Fibroblast of lung (primary cell): Measurements from ENCODE around the gene KMT5C.

Experiments
- EZH2 ChIP-seq: IDR thresholded peaks from 2 replicates; pipeline ENCODE4 v1.5.1; 2012; ENCODE audit warnings: low read length, control low read depth, mild to moderate bottlenecking; ENCODE audit errors: missing control alignments
- TF ChIP-seq, protein P1 (sequence below), 2 donors: IDR thresholded peaks in 1 of 2; conservative IDR thresholded peaks in 1 of 2; 1 replicate in 1 of 2; 2 replicates in 1 of 2; pipeline ENCODE4 v1.5.1; 2011 to 2012; ENCODE audit warnings: low read length in 2 of 2, control low read depth in 1 of 2, inconsistent platforms in 1 of 2, low read depth in 1 of 2, mild to moderate bottlenecking in 1 of 2

DNA sequence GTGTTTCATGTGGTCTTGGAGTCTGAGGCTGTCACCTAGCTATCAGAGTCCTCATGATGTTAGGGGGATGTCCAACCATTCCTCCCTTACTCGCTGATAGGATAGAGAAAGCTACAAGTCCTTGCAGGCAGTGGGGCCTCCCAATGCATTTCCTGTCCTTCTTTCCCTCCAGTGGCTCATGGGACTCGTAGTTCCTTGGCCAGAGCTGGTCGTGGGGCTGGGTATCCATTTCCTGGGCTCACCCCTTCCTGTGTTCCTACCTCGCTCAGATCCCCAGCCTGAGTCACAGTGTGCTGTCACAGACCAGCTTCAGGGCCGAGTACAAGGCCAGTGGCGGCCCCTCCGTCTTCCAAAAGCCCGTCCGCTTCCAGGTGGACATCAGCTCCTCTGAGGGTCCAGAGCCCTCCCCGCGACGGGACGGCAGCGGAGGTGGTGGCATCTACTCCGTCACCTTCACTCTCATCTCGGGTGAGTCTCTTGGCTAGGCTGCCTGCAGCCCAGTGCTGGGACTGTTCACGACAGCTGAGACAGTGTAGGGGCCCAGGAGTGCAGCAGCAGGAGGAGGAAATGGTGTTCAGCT, 33.6 kb upstream of the KMT5C start:
- TF ChIP-seq, protein P1, sequence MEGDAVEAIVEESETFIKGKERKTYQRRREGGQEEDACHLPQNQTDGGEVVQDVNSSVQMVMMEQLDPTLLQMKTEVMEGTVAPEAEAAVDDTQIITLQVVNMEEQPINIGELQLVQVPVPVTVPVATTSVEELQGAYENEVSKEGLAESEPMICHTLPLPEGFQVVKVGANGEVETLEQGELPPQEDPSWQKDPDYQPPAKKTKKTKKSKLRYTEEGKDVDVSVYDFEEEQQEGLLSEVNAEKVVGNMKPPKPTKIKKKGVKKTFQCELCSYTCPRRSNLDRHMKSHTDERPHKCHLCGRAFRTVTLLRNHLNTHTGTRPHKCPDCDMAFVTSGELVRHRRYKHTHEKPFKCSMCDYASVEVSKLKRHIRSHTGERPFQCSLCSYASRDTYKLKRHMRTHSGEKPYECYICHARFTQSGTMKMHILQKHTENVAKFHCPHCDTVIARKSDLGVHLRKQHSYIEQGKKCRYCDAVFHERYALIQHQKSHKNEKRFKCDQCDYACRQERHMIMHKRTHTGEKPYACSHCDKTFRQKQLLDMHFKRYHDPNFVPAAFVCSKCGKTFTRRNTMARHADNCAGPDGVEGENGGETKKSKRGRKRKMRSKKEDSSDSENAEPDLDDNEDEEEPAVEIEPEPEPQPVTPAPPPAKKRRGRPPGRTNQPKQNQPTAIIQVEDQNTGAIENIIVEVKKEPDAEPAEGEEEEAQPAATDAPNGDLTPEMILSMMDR (conservative IDR thresholded peaks at IDR 0.05 in 1 of 2, IDR thresholded peaks at IDR 0.05 in 1 of 2; ENCODE audit: low read depth in 1 of 2, low read length in 2 of 2), result no peak
- no peak for TF ChIP-seq EZH2
